ENCODE results near the gene PSME2. TPM values are rescaled to one million over a fixed set of nuclear protein-coding genes. Genes with fewer than 3 reads are reported as not detected.

The PSME2 gene
- total and polyA plus RNA-seq, 10 of the 15 experiments (the other 5 are each of a cell fraction or from before 2014, with no cell fraction given) = 510 to 3,542 (median 913) TPM

- FAIRE-seq (peak; percentile 52), ATAC-seq (peak; percentile 94), DNase-seq (ENCODE audit: low read depth, low spot score) (peak; percentile 75)
- CTCF ChIA-PET = interaction anchor here (0.7 to 4.9 kb wide), 11 partner anchors 8 to 171 kb away, joined by 3 to 39 read pairs (median 4); partner anchors contain the start of genes DCAF11, IRF9, NRL and PSME2
- WGBS (ENCODE audit: insufficient coverage, insufficient replicate concordance, low lambda C conversion rate, missing lambda C conversion rate) = under 1% methylated on average over 48 of the region's 75 CpGs
- POLR2A ChIA-PET = interaction anchor here (0.6 to 11.6 kb wide), 17 partner anchors 8 to 135 kb away, joined by 3 to 276 read pairs (median 6); partner anchors contain the start of genes DCAF11, IPO4, IRF9 and NRL
- Histone ChIP-seq H3K79me2 (ENCODE audit: control insufficient read depth, insufficient read depth, low read length) (peaks cover 52% of the 10 kb centered on the region), H3K4me3 (peak within 1 kb of the TSS; percentile 99), H3K9me3 (replicated peaks; ENCODE audit: control insufficient read depth, insufficient read depth, low read length) (no peaks in the 10 kb centered on the region), H3K9ac (ENCODE audit: control insufficient read depth, insufficient read depth, low read length) (peak within 1 kb of the TSS; percentile 96), H3K4me1 (ENCODE audit: control insufficient read depth, insufficient read depth, low read length) (peaks cover 40% of the 10 kb centered on the region), H2AFZ (ENCODE audit: control insufficient read depth, low read depth, low read length) (peak within 1 kb of the TSS; percentile 83), H3K27me3 (replicated peaks in 1 of 2; ENCODE audit: control insufficient read depth in 2 of 2, insufficient read depth in 2 of 2, low read length in 1 of 2) (no peaks in the 10 kb centered on the region), H3K27ac (ENCODE audit: control insufficient read depth, insufficient read depth) (peak within 1 kb of the TSS; percentile 95), H3K4me2 (ENCODE audit: control insufficient read depth, insufficient read depth) (peak within 1 kb of the TSS; percentile 82), H3K36me3 (ENCODE audit: control insufficient read depth in 2 of 2, insufficient read depth in 2 of 2, low read length in 1 of 2) (peaks cover 8 to 12% of the 10 kb centered on the region in 2 experiments; a peak in 3 of 4 replicates), H4K20me1 (ENCODE audit: control insufficient read depth, insufficient read depth) (no peaks in the 10 kb centered on the region)
- no TSS peak for BruUV-seq (replicated peaks)
- RAD21 ChIA-PET (ENCODE audit: unreplicated experiment) = interaction anchor here (1.0 to 6.8 kb wide), 14 partner anchors 8 to 110 kb away, joined by 3 to 69 read pairs (median 8); partner anchors contain the start of genes DCAF11, IRF9, MDP1 and NRL
- SMC1A ChIA-PET (ENCODE audit: uncharacterized antibody, unreplicated experiment) = interaction anchor here (0.6 to 7.7 kb wide), 7 partner anchors 10 to 107 kb away, joined by 3 to 70 read pairs (median 18); partner anchors contain the start of genes DCAF11, IRF9, NRL and PSME2
- intact Hi-C loops (cut with micrococcal nuclease; ENCODE audit: unreplicated experiment) = no loop called here
- in situ Hi-C loops (cut with MboI) = no loop called here
- TF ChIP-seq GATAD2B (conservative IDR thresholded peaks at IDR 0.05; ENCODE audit: low read depth) (peak; percentile 97), CHD2 (IDR thresholded peaks at IDR 0.05; ENCODE audit: borderline replicate concordance, low read depth, low read length) (peak; percentile 62; the same call in 1 of the 2 replicates), TCF3 (IDR thresholded peaks at IDR 0.05; ENCODE audit: borderline replicate concordance, insufficient read depth, low read depth, low read length) (no peak), POLR2A (IDR thresholded peaks at IDR 0.05; ENCODE audit: low read depth, low read length) (peak; percentile 86), BRCA1 (IDR thresholded peaks at IDR 0.05; ENCODE audit: low read depth, low read length) (peak; percentile 35; the same call in 1 of the 2 replicates), PAX5 (IDR thresholded peaks at IDR 0.05; ENCODE audit: borderline replicate concordance, low read depth, low read length) (0 out of 2 replicates have a peak, but pooled peaks have one; percentile 11), KAT2A (conservative IDR thresholded peaks at IDR 0.05; ENCODE audit: control insufficient read depth, low read depth, low read length) (no peak), MTA3 (IDR thresholded peaks at IDR 0.05; ENCODE audit: borderline replicate concordance, low read length) (no peak), HDAC6 (IDR thresholded peaks at IDR 0.05; ENCODE audit: unreplicated experiment) (no peak), WRNIP1 (IDR thresholded peaks at IDR 0.05; ENCODE audit: borderline replicate concordance, low read depth, low read length) (no peak), SP1 (IDR thresholded peaks at IDR 0.05; ENCODE audit: low read depth, low read length) (peak; percentile 54), BHLHE40 (IDR thresholded peaks at IDR 0.05; ENCODE audit: borderline replicate concordance in 1 of 2, low read depth in 2 of 2, low read length in 1 of 2) (peak; percentile 6 to 51; a peak in 2 of 4 replicates), HDGF (IDR thresholded peaks at IDR 0.05) (peak; percentile 85), BACH1 (IDR thresholded peaks at IDR 0.05; ENCODE audit: borderline replicate concordance) (peak; percentile 96), ZNF207 (IDR thresholded peaks at IDR 0.05; ENCODE audit: borderline replicate concordance) (peak; percentile 48; the same call in 1 of the 2 replicates), ZNF217 (IDR thresholded peaks at IDR 0.05) (peak; percentile 37; the same call in 1 of the 2 replicates)
- TF ChIP-seq, protein P1, sequence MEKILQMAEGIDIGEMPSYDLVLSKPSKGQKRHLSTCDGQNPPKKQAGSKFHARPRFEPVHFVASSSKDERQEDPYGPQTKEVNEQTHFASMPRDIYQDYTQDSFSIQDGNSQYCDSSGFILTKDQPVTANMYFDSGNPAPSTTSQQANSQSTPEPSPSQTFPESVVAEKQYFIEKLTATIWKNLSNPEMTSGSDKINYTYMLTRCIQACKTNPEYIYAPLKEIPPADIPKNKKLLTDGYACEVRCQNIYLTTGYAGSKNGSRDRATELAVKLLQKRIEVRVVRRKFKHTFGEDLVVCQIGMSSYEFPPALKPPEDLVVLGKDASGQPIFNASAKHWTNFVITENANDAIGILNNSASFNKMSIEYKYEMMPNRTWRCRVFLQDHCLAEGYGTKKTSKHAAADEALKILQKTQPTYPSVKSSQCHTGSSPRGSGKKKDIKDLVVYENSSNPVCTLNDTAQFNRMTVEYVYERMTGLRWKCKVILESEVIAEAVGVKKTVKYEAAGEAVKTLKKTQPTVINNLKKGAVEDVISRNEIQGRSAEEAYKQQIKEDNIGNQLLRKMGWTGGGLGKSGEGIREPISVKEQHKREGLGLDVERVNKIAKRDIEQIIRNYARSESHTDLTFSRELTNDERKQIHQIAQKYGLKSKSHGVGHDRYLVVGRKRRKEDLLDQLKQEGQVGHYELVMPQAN (conservative IDR thresholded peaks at IDR 0.05) = peak; percentile 87
- TF ChIP-seq, protein P2, sequence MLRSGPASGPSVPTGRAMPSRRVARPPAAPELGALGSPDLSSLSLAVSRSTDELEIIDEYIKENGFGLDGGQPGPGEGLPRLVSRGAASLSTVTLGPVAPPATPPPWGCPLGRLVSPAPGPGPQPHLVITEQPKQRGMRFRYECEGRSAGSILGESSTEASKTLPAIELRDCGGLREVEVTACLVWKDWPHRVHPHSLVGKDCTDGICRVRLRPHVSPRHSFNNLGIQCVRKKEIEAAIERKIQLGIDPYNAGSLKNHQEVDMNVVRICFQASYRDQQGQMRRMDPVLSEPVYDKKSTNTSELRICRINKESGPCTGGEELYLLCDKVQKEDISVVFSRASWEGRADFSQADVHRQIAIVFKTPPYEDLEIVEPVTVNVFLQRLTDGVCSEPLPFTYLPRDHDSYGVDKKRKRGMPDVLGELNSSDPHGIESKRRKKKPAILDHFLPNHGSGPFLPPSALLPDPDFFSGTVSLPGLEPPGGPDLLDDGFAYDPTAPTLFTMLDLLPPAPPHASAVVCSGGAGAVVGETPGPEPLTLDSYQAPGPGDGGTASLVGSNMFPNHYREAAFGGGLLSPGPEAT (IDR thresholded peaks at IDR 0.05; ENCODE audit: low read depth) = no peak
These were observed 10.4 kb downstream of the PSME2 start, which contains the start of gene PSME1 for GRCh38 chr14:24135834-24136683. Gene PSME1, plus strand, starts transcription at chr14:24136194. Its CDS starts 69 bp downstream, at chr14:24136263.
